G401 (cell line): ENCODE data around the gene PCSK5. TPM values are rescaled to one million over a fixed set of nuclear protein-coding genes. Genes with fewer than 3 reads are reported as not detected.

Experiments used
- DNase-seq: peaks from one replicate; pipeline ENCODE4 v3.0.0-alpha.2; 2015; ENCODE audit warnings: low spot score
- in situ Hi-C: cut with HindIII; loops from 2 replicates; pipeline ENCODE4 v1.10.0; 2016; ENCODE audit warnings: low sequenced_read_pairs, mixed read lengths
- total RNA-seq: library from RNA; depleted of rRNA; stranded (reverse); fragments of >200 nt; shearing (Covaris generic); gene quantifications from 2 replicates; pipeline ENCODE4 v1.2.3, GENCODE V29; 2014

PCSK5 gene
- total RNA-seq, 1 experiment from 2014 or later: 5.3 TPM

- in situ Hi-C loops: no loop called here
- no peak for DNase-seq
Measured at GRCh38 chr9:76247426-76247825, 357.0 kb downstream of the PCSK5 start.

- DNase-seq: no peak
- in situ Hi-C loops: no loop called here
Measured at GRCh38 chr9:76249309-76249708, 358.8 kb downstream of the PCSK5 start.

GRCh38 chr9:76255781-76256455, 365.4 kb downstream of the PCSK5 start:
- in situ Hi-C loops: no loop called here
- peak; percentile 4 for DNase-seq

DNA sequence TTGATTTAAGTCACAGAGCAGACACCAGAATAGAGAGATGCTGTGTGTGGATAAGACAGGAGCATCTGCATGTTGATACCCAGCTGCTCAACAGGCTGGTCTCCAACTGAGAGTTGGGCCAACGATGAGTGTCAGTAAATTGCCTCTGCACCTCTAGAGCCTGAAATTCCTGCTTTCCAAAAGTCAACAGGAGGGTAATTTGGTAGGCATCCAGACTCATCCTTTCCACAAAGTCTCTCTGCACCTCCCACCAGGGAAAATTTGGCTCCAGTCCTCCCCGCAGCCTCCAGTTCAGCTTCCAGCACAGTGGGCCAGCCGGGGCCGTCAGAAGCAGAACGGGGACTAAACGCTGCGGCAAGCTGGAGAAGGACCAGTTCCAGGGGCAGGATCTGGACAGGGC, 366.8 kb downstream of the PCSK5 start:
- DNase-seq: peak; percentile 3
- in situ Hi-C loops: no loop called here

- in situ Hi-C loops: no loop called here
- DNase-seq: no peak
Measured at GRCh38 chr9:76266649-76267283, 376.3 kb downstream of the PCSK5 start.

GRCh38 chr9:76267284-76267652, 376.8 kb downstream of the PCSK5 start:
- DNase-seq: no peak
- in situ Hi-C loops: no loop called here

- in situ Hi-C loops: no loop called here
- no peak for DNase-seq
Measured at GRCh38 chr9:76269789-76270188, 379.3 kb downstream of the PCSK5 start.

GRCh38 chr9:76271755-76272154, 381.3 kb downstream of the PCSK5 start:
- in situ Hi-C loops: no loop called here
- no peak for DNase-seq

GRCh38 chr9:76289042-76289441, 398.6 kb downstream of the PCSK5 start:
- in situ Hi-C loops: no loop called here

DNA sequence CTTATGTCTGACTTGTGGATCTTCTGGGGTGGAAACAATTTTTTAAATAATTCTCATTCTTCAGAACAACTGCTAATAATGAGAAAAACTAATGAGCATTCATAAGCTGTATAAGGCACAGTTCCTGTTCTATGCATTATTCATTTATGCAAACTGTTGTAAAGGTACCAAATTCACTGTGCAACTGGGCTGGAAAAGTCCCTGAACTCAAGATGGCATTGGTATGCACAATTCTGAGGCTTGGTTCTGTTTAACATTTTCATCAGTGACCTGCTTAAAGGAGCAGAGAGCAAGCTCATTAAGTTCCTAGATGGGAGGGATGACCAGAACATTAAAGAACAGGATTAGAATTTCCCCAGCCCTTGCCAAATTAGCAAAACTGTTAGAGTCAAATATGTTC, 399.2 kb downstream of the PCSK5 start:
- in situ Hi-C loops: no loop called here
- no peak for DNase-seq

More at GRCh38 chr9:76289042-76289441, 398.6 kb downstream of the PCSK5 start:
- DNase-seq: no peak

DNA sequence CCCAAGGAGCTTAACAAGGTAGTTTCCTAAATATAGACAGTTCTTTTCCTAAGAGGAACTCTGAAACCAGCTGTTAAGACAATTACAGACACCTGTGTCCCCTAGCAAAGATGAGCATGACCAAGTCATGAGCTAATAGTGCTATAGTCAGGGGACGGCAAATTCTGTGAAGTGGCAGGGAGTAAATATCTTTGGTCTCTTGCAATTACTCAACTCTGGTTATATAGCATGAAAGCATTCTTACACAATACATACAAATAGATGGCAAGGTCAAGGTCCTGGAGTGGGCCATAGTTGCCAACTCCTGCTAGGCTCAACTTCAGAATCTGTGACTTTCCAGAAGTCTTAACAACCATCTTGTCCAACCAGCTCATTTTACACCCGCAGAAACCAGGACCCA, 400.1 kb downstream of the PCSK5 start:
- in situ Hi-C loops: no loop called here
- DNase-seq: no peak

GRCh38 chr9:76292246-76292645, 401.8 kb downstream of the PCSK5 start:
- in situ Hi-C loops: no loop called here
- no peak for DNase-seq

DNA sequence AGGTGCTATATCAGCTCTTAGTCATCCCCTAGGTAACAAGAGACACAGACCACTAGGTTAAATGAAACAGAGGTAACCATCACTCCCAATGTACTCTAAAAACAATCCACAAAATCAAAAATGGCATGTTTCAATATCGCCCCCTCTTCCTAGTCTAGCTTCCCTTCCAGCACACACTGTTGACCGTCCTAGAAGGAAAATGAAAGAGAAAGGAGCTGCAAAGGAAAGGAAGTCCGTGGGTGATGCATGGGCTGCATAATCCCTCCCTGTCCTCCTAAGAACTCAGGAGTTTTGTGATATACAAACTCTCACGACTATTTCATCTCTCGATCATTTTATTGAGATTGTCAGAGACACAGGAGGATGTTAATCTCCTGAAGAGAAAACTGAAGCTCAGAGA, 402.2 kb downstream of the PCSK5 start:
- no peak for DNase-seq
- in situ Hi-C loops: no loop called here

- in situ Hi-C loops: no loop called here
- DNase-seq: no peak
Measured at GRCh38 chr9:76294301-76294700, 403.8 kb downstream of the PCSK5 start.

DNA sequence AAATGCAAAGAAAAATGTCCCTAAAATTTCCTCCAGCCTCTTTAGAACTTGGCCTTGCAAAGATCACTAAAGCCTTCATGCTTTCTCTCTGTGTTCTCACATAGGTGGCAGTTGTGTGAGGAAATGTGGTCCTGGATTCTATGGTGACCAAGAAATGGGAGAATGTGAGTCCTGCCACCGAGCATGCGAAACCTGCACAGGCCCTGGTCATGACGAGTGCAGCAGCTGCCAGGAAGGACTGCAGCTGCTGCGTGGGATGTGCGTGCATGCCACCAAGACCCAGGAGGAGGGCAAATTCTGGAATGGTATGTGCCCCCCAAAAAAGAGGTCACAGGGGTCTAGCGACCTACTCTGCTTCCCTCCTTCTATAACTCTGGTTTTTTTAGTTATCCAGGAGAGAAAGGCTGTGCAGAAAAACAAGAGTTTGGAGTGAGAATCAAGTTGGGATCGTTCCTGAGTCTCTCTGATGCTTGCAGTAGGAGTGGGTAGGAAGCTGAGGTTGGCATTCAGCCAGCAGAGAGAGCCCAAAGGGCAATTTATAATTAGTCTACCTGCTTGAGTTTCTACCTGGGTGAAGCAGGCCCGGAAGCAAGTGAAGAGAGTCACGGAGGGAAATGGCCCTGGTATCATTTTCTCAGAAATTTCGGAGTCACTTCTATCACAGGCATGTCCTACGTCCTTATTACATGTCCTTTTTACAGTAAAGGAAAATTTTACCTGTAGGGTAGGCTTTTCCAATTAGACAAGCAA, 406.3 kb downstream of the PCSK5 start:
- DNase-seq: no peak
- in situ Hi-C loops: no loop called here

DNA sequence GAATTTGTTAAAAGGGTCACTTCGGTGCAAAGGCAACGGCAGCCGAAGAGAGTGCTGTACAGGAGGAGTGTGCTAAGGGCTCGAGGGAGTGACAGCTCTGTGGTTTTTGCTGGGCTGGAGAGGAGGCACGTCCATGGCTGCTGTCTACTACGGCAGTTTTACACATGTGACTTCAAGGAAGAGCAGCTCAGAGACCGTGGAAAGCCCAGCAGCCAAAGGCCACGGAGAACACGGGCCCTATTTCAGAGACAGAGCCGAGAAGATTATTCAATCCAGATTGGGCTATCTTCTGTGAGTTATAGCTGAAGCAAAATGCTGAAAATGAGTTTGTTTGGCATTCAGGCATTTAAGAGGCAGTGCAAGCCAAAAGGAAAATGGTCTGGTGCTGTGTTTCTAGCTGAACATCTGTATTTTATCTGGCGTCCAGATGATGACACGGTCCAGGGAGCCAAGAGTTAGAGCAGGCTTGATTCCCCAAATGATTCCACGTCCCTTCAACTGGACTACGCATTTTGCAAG, 407.3 kb downstream of the PCSK5 start:
- no peak for DNase-seq
- in situ Hi-C loops: no loop called here

DNA sequence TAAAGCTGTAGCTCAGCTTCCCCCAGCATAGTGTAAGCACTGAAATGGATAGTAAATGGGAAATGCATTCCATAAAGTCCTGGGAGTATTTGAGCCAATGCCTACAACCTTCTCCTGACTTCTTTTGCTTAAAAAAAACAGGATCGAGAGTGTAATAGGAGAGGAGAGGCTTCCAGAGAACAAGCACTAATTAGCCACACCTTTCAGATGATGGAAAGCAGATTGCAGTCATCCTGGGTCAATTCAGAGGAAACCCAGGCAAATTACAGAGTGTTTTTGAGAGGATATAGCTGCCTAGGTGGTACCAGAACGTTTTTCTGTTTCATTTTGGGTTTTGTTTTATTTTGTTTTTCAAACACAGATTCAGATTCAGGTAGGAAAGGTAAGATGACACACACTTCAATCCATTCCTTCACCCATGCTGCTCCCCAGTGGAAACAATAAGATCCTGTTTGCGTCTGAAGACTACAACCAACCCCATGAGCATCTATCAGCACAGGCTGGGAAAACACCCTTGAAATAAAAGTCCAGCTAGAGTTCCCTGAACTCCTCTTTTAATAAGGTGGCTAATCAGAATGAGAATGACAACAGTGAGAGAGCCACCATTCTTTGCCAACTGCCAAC, 408.2 kb downstream of the PCSK5 start:
- in situ Hi-C loops: no loop called here

GRCh38 chr9:76302543-76302942, 412.1 kb downstream of the PCSK5 start:
- DNase-seq: no peak
- in situ Hi-C loops: no loop called here

More for the DNA sequence above, 408.2 kb downstream of the PCSK5 start:
- DNase-seq: no peak

GRCh38 chr9:76302947-76303550, 412.6 kb downstream of the PCSK5 start:
- in situ Hi-C loops: no loop called here
- DNase-seq: peak; percentile 46
